Activated T-cell treated with anti-CD3 and anti-CD28 coated beads for 1 hour (primary cell): ENCODE data around the gene NUDT3.
"Not testable (repeated sequence)": the region's sequence is repeated elsewhere in the genome, so short reads cannot be mapped to it uniquely, and the experiment has no call there.

Source experiments
- DNase-seq: peaks from one replicate; pipeline ENCODE4 v3.0.0-alpha.2; 2020; ENCODE audit warnings: low read depth

Gene NUDT3

GRCh38 chr6:34393191-34393965 is 909 bp upstream of the NUDT3 start:
- peak; percentile 5 for DNase-seq

- DNase-seq: peak; percentile 32
These were observed 528 bp downstream of the NUDT3 start for GRCh38 chr6:34391786-34392496.

GRCh38 chr6:34391473-34391785 is 1.0 kb downstream of the NUDT3 start:
- DNase-seq: no peak

GRCh38 chr6:34390531-34391472 is 1.7 kb downstream of the NUDT3 start:
- no peak for DNase-seq

- no peak for DNase-seq
These were observed 3.4 kb downstream of the NUDT3 start for GRCh38 chr6:34389034-34389433.

- no peak for DNase-seq
These were observed 4.0 kb downstream of the NUDT3 start for GRCh38 chr6:34388421-34388820.

- no peak for DNase-seq
These were observed 5.9 kb downstream of the NUDT3 start for GRCh38 chr6:34386316-34387137.

GRCh38 chr6:34385793-34386195 is 6.7 kb downstream of the NUDT3 start:
- no peak for DNase-seq

GRCh38 chr6:34384321-34385153 is 7.9 kb downstream of the NUDT3 start:
- DNase-seq: no peak

- DNase-seq: no peak
These were observed 8.7 kb downstream of the NUDT3 start for GRCh38 chr6:34383656-34384320.

- DNase-seq: no peak
These were observed 9.3 kb downstream of the NUDT3 start for GRCh38 chr6:34383161-34383631.

GRCh38 chr6:34381081-34381480 is 11.4 kb downstream of the NUDT3 start:
- no peak for DNase-seq

- no peak for DNase-seq
These were observed 14.0 kb downstream of the NUDT3 start for GRCh38 chr6:34378470-34378869.

GRCh38 chr6:34377984-34378383 is 14.5 kb downstream of the NUDT3 start:
- DNase-seq: no peak

GRCh38 chr6:34377571-34377970 is 14.9 kb downstream of the NUDT3 start:
- not testable (repeated sequence) for DNase-seq

GRCh38 chr6:34375833-34376232 is 16.6 kb downstream of the NUDT3 start:
- no peak for DNase-seq

GRCh38 chr6:34374508-34374907 is 18.0 kb downstream of the NUDT3 start:
- DNase-seq: no peak

GRCh38 chr6:34374069-34374468 is 18.4 kb downstream of the NUDT3 start:
- DNase-seq: no peak

GRCh38 chr6:34373511-34373910 is 19.0 kb downstream of the NUDT3 start:
- no peak for DNase-seq

GRCh38 chr6:34371865-34372264 is 20.6 kb downstream of the NUDT3 start:
- not testable (repeated sequence) for DNase-seq
